ENCODE measurements around the gene MAPK14. TPM values are rescaled to one million over a fixed set of nuclear protein-coding genes. Genes with fewer than 3 reads are reported as not detected.
"Not testable (repeated sequence)": the region's sequence is repeated elsewhere in the genome, so short reads cannot be mapped to it uniquely, and the experiment has no call there.

Gene MAPK14
- total and polyA plus RNA-seq, 8 donors, result 52.9 to 84.1 (median 68.3) TPM

GRCh38 chr6:36128793-36129192 is 101.2 kb downstream of the MAPK14 start:
- intact Hi-C loops (cut with DNase I), result loop anchor here in 1 of 2 donors (10.0 kb wide), 1 partner anchor 66 kb away; the partner anchor contains the start of gene BRPF3
- DNase-seq, result no peak
- no peak for ATAC-seq
- no peaks in the 10 kb centered on the region for H3K9me3 ChIP-seq
- H3K4me1 ChIP-seq, result peaks cover 18 to 86% of the 10 kb centered on the region in 2 donors
- peak overlapping the region in 1 of 2 donors; percentile 20 for H3K4me3 ChIP-seq
- no peaks in the 10 kb centered on the region for H3K27me3 ChIP-seq
- no peaks in the 10 kb centered on the region for H3K36me3 ChIP-seq
- TF ChIP-seq CTCF (IDR thresholded peaks at IDR 0.05), result no peak
- peak overlapping the region in 1 of 2 donors; percentile 84 for H3K27ac ChIP-seq

GRCh38 chr6:36129334-36129733 is 101.7 kb downstream of the MAPK14 start:
- DNase-seq, H3K9me3 ChIP-seq, H3K36me3 ChIP-seq, H3K27me3 ChIP-seq, ATAC-seq: not testable (repeated sequence)
- Histone ChIP-seq H3K4me3 (peak overlapping the region in 1 of 2 donors; percentile 45), H3K4me1 (peaks cover 16 to 82% of the 10 kb centered on the region in 2 donors), H3K27ac (peak overlapping the region in 1 of 2 donors; percentile 75)
- intact Hi-C loops (cut with DNase I), result loop anchor here in 1 of 2 donors (10.0 kb wide), 1 partner anchor 65 kb away; the partner anchor contains the start of gene BRPF3

DNA sequence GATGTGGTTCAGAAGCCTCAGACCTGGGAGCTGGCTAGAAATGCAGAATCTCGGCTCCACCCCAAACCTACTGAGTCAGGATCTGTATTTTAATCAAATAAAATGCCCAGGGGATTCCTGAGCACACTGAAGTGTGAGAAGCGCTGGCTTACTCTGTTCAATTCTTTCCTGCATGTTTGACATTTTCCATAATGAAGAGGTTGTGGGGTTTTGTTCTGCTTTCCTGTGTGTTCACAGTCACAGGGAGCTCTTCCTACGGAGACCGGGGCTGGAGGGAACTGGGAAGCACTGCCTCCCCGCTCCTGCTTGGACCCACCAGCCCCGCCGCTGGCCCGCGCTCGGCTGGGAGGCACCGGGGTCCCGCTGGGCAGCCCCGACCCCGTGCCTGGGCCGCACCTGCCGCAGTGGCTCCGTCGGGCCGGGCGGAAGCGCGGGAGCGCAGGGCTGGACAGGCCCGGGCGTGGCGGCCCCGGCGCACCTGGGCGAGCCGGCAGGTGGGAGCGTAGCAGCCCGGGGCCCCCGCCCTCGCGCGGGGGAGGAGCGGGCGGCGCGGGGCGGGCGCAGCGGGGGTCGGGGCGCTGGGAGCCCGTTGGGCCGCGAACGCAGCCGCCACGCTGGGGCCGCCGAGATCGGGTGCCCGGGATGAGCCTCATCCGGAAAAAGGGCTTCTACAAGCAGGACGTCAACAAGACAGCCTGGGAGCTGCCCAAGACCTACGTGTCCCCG is 102.5 kb downstream of the MAPK14 start, which contains the start of gene MAPK13:
TSS of gene MAPK13 (plus strand) at position 573 of the 726 bp plus-strand sequence. CDS start at position 643, 70 bp downstream.
- no peak for TF ChIP-seq CTCF (IDR thresholded peaks at IDR 0.05)
- ATAC-seq, result peak; percentile 56

GRCh38 chr6:36130667-36131510 is 103.3 kb downstream of the MAPK14 start:
- intact Hi-C loops (cut with DNase I), result no loop called here
- no peaks in the 10 kb centered on the region for H3K9me3 ChIP-seq
- peaks cover 16 to 68% of the 10 kb centered on the region in 2 donors for H3K4me1 ChIP-seq
- ATAC-seq (peak; percentile 73), DNase-seq (peak in 3 of 4 donors; percentile 50 to 93 (median 74))
- no peak for TF ChIP-seq CTCF (IDR thresholded peaks at IDR 0.05)
- H3K27ac ChIP-seq, result peak overlapping the region; percentile 75 to 80
- H3K4me3 ChIP-seq, result peak overlapping the region; percentile 24 to 45
- H3K27me3 ChIP-seq, result no peaks in the 10 kb centered on the region
- H3K36me3 ChIP-seq, result peaks cover 0 to 17% of the 10 kb centered on the region in 2 donors

More for the DNA sequence above, 102.5 kb downstream of the MAPK14 start, which contains the start of gene MAPK13:
- intact Hi-C loops (cut with DNase I), result loop anchor here in 1 of 2 donors (10.0 kb wide), 1 partner anchor 65 kb away; the partner anchor contains the start of gene BRPF3
- Histone ChIP-seq H3K4me3 (peak within 1 kb of the TSS; percentile 24 to 45), H3K36me3 (peaks cover 0 to 10% of the 10 kb centered on the region in 2 donors), H3K4me1 (peaks cover 16 to 75% of the 10 kb centered on the region in 2 donors), H3K27ac (peak within 1 kb of the TSS; percentile 75 to 80), H3K27me3 (no peaks in the 10 kb centered on the region), H3K9me3 (no peaks in the 10 kb centered on the region)
- peak in 1 of 4 donors; percentile 89 for DNase-seq

DNA sequence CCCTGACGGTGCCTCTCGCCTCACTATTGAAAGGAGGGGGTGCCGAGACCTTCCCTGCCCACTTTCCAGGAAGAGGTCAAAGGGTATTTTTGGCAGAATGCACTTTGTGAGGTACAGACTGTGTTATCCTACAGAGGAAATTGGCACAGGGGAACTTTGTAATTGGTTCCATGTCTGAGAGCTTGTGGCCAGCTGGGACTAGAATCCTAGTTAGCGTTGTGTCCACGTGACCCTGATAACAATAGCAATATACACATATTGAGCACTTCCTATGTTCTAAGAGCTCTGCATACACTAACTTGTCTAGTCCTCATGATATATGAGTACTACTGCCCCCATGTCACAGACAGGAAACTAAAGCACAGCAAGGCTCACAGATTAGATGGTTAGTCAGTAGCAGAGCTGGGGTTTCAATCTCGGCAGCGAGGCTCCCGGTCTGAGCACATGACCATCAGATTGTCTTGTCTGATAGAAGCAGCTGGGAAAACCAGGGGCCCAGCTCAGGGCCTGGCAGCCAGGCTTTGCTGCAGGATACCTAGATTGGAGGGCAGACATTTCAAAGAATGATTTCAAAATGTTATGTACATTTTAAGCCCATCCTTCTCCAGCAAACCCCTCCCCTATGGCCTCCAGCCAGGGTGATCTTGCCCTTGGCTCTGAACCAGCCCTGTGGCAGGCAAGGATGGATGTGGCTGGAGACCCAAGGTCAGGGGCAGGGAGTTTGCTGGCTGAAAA is 104.1 kb downstream of the MAPK14 start:
- DNase-seq (peak in 3 of 4 donors; percentile 36 to 76 (median 58)), ATAC-seq (peak; percentile 12)
- intact Hi-C loops (cut with DNase I), result no loop called here
- Histone ChIP-seq H3K27ac (peak overlapping the region; percentile 75 to 80), H3K36me3 (peaks cover 0 to 25% of the 10 kb centered on the region in 2 donors), H3K27me3 (no peaks in the 10 kb centered on the region), H3K9me3 (no peaks in the 10 kb centered on the region), H3K4me3 (peak overlapping the region; percentile 24 to 45), H3K4me1 (peaks cover 16 to 60% of the 10 kb centered on the region in 2 donors)
- no peak for TF ChIP-seq CTCF (IDR thresholded peaks at IDR 0.05)
